ENCODE results near the gene ADAM23. TPM values are rescaled to one million over a fixed set of nuclear protein-coding genes. Genes with fewer than 3 reads are reported as not detected.

The ADAM23 gene
- polyA plus RNA-seq, 1 donor (not counting 4 experiments of a cell fraction or from before 2014, with no cell fraction given): 1.3 TPM

GRCh38 chr2:206573793-206574192 is 130.5 kb downstream of the ADAM23 start:
- Histone ChIP-seq H3K27me3 (ENCODE audit: control insufficient read depth, extremely low read depth, insufficient read depth, low read length) (no peaks in the 10 kb centered on the region), H4K20me1 (ENCODE audit: control insufficient read depth, extremely low read depth, insufficient read depth, low read length) (no peaks in the 10 kb centered on the region), H3K9me1 (ENCODE audit: control insufficient read depth, extremely low read depth, insufficient read depth, low read length) (no peaks in the 10 kb centered on the region), H2AFZ (ENCODE audit: control insufficient read depth, low read length) (no peak overlapping the region), H3K9me3 (ENCODE audit: control insufficient read depth, low read depth, low read length) (no peaks in the 10 kb centered on the region), H3K36me3 (ENCODE audit: control insufficient read depth in 2 of 2, extremely low read depth in 1 of 2, insufficient read depth in 2 of 2, low read length in 2 of 2) (no peaks in the 10 kb centered on the region), H3K4me1 (ENCODE audit: control insufficient read depth, extremely low read depth, insufficient read depth, low read length) (peaks cover 9% of the 10 kb centered on the region), H3K4me3 (ENCODE audit: control insufficient read depth in 2 of 3, extremely low read depth in 1 of 3, insufficient read depth in 2 of 3, low read depth in 1 of 3, low read length in 3 of 3) (no peak overlapping the region), H3K79me2 (ENCODE audit: control insufficient read depth, insufficient read depth, low read length) (no peaks in the 10 kb centered on the region), H3K4me2 (ENCODE audit: control insufficient read depth, extremely low read depth, insufficient read depth, low read depth, low read length) (no peak overlapping the region), H3K27ac (ENCODE audit: control insufficient read depth, insufficient read depth, low read length) (no peak overlapping the region), H3K9ac (ENCODE audit: control insufficient read depth, extremely low read depth, insufficient read depth, low read length) (no peak overlapping the region)
- no peak for DNase-seq (ENCODE audit: low read depth, low spot score)
- no peak for FAIRE-seq
- TF ChIP-seq EZH2 (IDR thresholded peaks at IDR 0.05; ENCODE audit: low read length) (no peak), CTCF (optimal IDR thresholded peaks at IDR 0.05 in 1 of 3, IDR thresholded peaks at IDR 0.05 in 1 of 3, conservative IDR thresholded peaks at IDR 0.05 in 1 of 3; ENCODE audit: extremely low read depth in 1 of 3, insufficient read depth in 2 of 3, low read length in 3 of 3) (no peak)
- dilution Hi-C loops (cut with MboI; ENCODE audit: extremely low pct_ligation_motif_present, low sequenced_read_pairs): no loop called here

- H3K27me3 ChIP-seq (ENCODE audit: control insufficient read depth, extremely low read depth, insufficient read depth, low read length): no peaks in the 10 kb centered on the region
- H3K36me3 ChIP-seq (ENCODE audit: control insufficient read depth in 2 of 2, extremely low read depth in 1 of 2, insufficient read depth in 2 of 2, low read length in 2 of 2): no peaks in the 10 kb centered on the region
- H3K9me3 ChIP-seq (ENCODE audit: control insufficient read depth, low read depth, low read length): no peaks in the 10 kb centered on the region
- dilution Hi-C loops (cut with MboI; ENCODE audit: extremely low pct_ligation_motif_present, low sequenced_read_pairs): no loop called here
- H3K9ac ChIP-seq (ENCODE audit: control insufficient read depth, extremely low read depth, insufficient read depth, low read length): no peak overlapping the region
- H3K4me2 ChIP-seq (ENCODE audit: control insufficient read depth, extremely low read depth, insufficient read depth, low read depth, low read length): peak overlapping the region; percentile 32
- TF ChIP-seq CTCF (optimal IDR thresholded peaks at IDR 0.05 in 1 of 3, IDR thresholded peaks at IDR 0.05 in 1 of 3, conservative IDR thresholded peaks at IDR 0.05 in 1 of 3; ENCODE audit: extremely low read depth in 1 of 3, insufficient read depth in 2 of 3, low read length in 3 of 3) (no peak), EZH2 (IDR thresholded peaks at IDR 0.05; ENCODE audit: low read length) (no peak)
- FAIRE-seq: no peak
- no peaks in the 10 kb centered on the region for H4K20me1 ChIP-seq (ENCODE audit: control insufficient read depth, extremely low read depth, insufficient read depth, low read length)
- peak overlapping the region; percentile 91 for H2AFZ ChIP-seq (ENCODE audit: control insufficient read depth, low read length)
- H3K4me1 ChIP-seq (ENCODE audit: control insufficient read depth, extremely low read depth, insufficient read depth, low read length): peaks cover 13% of the 10 kb centered on the region
- H3K4me3 ChIP-seq (ENCODE audit: control insufficient read depth in 2 of 3, extremely low read depth in 1 of 3, insufficient read depth in 2 of 3, low read depth in 1 of 3, low read length in 3 of 3): no peak overlapping the region
- no peaks in the 10 kb centered on the region for H3K79me2 ChIP-seq (ENCODE audit: control insufficient read depth, insufficient read depth, low read length)
- H3K9me1 ChIP-seq (ENCODE audit: control insufficient read depth, extremely low read depth, insufficient read depth, low read length): no peaks in the 10 kb centered on the region
- peak overlapping the region; percentile 14 for H3K27ac ChIP-seq (ENCODE audit: control insufficient read depth, insufficient read depth, low read length)
- DNase-seq (ENCODE audit: low read depth, low spot score): peak; percentile 38
Observed at GRCh38 chr2:206584323-206585116, 141.2 kb downstream of the ADAM23 start.

Data from keratinocyte (primary cell).